ENCODE data around the gene CLMP.

GRCh38 chr11:123129920-123130319 lies 65.1 kb downstream of the CLMP start:
- TF ChIP-seq, protein P1, sequence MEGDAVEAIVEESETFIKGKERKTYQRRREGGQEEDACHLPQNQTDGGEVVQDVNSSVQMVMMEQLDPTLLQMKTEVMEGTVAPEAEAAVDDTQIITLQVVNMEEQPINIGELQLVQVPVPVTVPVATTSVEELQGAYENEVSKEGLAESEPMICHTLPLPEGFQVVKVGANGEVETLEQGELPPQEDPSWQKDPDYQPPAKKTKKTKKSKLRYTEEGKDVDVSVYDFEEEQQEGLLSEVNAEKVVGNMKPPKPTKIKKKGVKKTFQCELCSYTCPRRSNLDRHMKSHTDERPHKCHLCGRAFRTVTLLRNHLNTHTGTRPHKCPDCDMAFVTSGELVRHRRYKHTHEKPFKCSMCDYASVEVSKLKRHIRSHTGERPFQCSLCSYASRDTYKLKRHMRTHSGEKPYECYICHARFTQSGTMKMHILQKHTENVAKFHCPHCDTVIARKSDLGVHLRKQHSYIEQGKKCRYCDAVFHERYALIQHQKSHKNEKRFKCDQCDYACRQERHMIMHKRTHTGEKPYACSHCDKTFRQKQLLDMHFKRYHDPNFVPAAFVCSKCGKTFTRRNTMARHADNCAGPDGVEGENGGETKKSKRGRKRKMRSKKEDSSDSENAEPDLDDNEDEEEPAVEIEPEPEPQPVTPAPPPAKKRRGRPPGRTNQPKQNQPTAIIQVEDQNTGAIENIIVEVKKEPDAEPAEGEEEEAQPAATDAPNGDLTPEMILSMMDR (IDR thresholded peaks at IDR 0.05) = no peak
- TF ChIP-seq CHD2 (IDR thresholded peaks at IDR 0.05; ENCODE audit: low read length, partially characterized antibody) = no peak
- TF ChIP-seq KDM1A (IDR thresholded peaks at IDR 0.05; ENCODE audit: low read depth) = no peak
- TF ChIP-seq PBX3 (IDR thresholded peaks at IDR 0.05) = no peak
- no peak for TF ChIP-seq POLR2A (IDR thresholded peaks at IDR 0.05; ENCODE audit: low read length)
- no peak for TF ChIP-seq RAD21 (conservative IDR thresholded peaks at IDR 0.05 in 1 of 2, IDR thresholded peaks at IDR 0.05 in 1 of 2)
- TF ChIP-seq CHD4 (IDR thresholded peaks at IDR 0.05; ENCODE audit: borderline replicate concordance) = no peak
- no peak for TF ChIP-seq CBX2 (IDR thresholded peaks at IDR 0.05; ENCODE audit: borderline replicate concordance, low read depth)
- TF ChIP-seq JUNB (IDR thresholded peaks at IDR 0.05) = no peak
